Panc1 (cell line): ENCODE results near the gene MYH2. TPM values are rescaled to one million over a fixed set of nuclear protein-coding genes. Genes with fewer than 3 reads are reported as not detected.

Source experiments
- ATAC-seq: fragments of 200-7000 bp; cut with Tn5 transposase; 2 replicates; pipeline ENCODE4 v1.9.1; 2020; ENCODE audit warnings: mild to moderate bottlenecking, moderate library complexity
- BruUV-seq: library from RNA; stranded (reverse); fragments of 400-500 nt; replicated peaks from 2 replicates; lab custom pipeline; 2021; lab: Mats Ljungman, UMichigan
- CTCF ChIA-PET: fragments of 300-600 bp; sonication (Branson Sonifier 250); formaldehyde crosslinking; loops from one replicate; lab custom pipeline; 2022; ENCODE audit warnings: antibody characterized with exemption; lab: Charles Lee
- POLR2A ChIA-PET: fragments of 300-600 bp; sonication (Branson Sonifier 250); formaldehyde crosslinking; loops from one replicate; lab custom pipeline; 2022; ENCODE audit warnings: antibody characterized with exemption; lab: Charles Lee
- DNase-seq: peaks from one replicate; pipeline ENCODE4 v3.0.0-alpha.2; 2010; ENCODE audit warnings: low read depth, low spot score
- H3K27ac ChIP-seq: 2 replicates; pipeline ENCODE4 v1.5.1; 2011; ENCODE audit warnings: mild to moderate bottlenecking, low read length, inconsistent platforms
- H3K27me3 ChIP-seq: fragments of 200-500 bp; sonication (Bioruptor generic); 2 replicates; pipeline ENCODE4 v1.6.0; 2014; ENCODE audit warnings: low read length, inconsistent platforms; ENCODE audit not compliant: control insufficient read depth, insufficient read depth
- H3K36me3 ChIP-seq: fragments of 200-500 bp; sonication (Bioruptor generic); 2 replicates; pipeline ENCODE4 v1.5.1; 2014; ENCODE audit warnings: inconsistent platforms, mild to moderate bottlenecking, low read length, moderate library complexity; ENCODE audit not compliant: control insufficient read depth, insufficient read depth
- H3K4me1 ChIP-seq: 2 replicates; pipeline ENCODE4 v1.5.1; 2011; ENCODE audit warnings: inconsistent platforms, mild to moderate bottlenecking, low read length, moderate library complexity; ENCODE audit not compliant: control insufficient read depth, insufficient read depth
- H3K4me3 ChIP-seq, 2 experiments: 2 replicates each; pipeline ENCODE4 v1.5.1; 2011 to 2012; ENCODE audit warnings: low read depth in 2 of 2, low read length in 2 of 2, mild to moderate bottlenecking in 2 of 2, inconsistent platforms in 1 of 2, moderate library complexity in 1 of 2
- H3K9me3 ChIP-seq: fragments of 200-500 bp; sonication (Bioruptor generic); 2 replicates; pipeline ENCODE4 v1.5.1; 2014; ENCODE audit warnings: low read depth, mild to moderate bottlenecking, inconsistent platforms, low read length, moderate library complexity; ENCODE audit not compliant: control insufficient read depth, insufficient read depth
- CTCF ChIP-seq: fragments of 450-650 bp; IDR thresholded peaks from 2 replicates; pipeline ENCODE4 v1.5.1; 2017; ENCODE audit warnings: mild to moderate bottlenecking
- POLR2AphosphoS5 ChIP-seq: IDR thresholded peaks from 2 replicates; pipeline ENCODE4 v1.6.1; 2012; ENCODE audit warnings: mild to moderate bottlenecking, low read depth, low read length, moderate library complexity
- REST ChIP-seq, 2 experiments: IDR thresholded peaks; 2 replicates each; pipeline ENCODE4 v1.6.1; 2011 to 2012; ENCODE audit warnings: low read depth in 2 of 2, control low read depth in 1 of 2, low read length in 1 of 2, mild to moderate bottlenecking in 1 of 2, moderate library complexity in 1 of 2; ENCODE audit not compliant: insufficient read depth in 1 of 2
- SIN3A ChIP-seq: IDR thresholded peaks from 2 replicates; pipeline ENCODE4 v1.6.1; 2012; ENCODE audit warnings: low read depth, mild to moderate bottlenecking, low read length, moderate library complexity, borderline replicate concordance; ENCODE audit not compliant: insufficient read depth
- TCF7L2 ChIP-seq: IDR thresholded peaks from 2 replicates; pipeline ENCODE4 v1.6.1; 2011; ENCODE audit warnings: mild to moderate bottlenecking, low read depth, low read length, inconsistent platforms
- in situ Hi-C: cut with HindIII; loops from 2 replicates; pipeline ENCODE4 v1.10.0; 2016; ENCODE audit warnings: low sequenced_read_pairs, low pct_unique_long_range_greater_than_20kb
- intact Hi-C: fragments of 100-400 bp; cut with micrococcal nuclease; formaldehyde crosslinking; loops from one replicate; pipeline ENCODE4 v1.10.0; 2022; ENCODE audit not compliant: unreplicated experiment
- total RNA-seq: library from RNA; stranded (reverse); gene quantifications from one replicate; pipeline ENCODE4 v1.2.1, GENCODE V29; 2021; ENCODE audit not compliant: unreplicated experiment

Gene MYH2
- total RNA-seq, 1 experiment from 2014 or later: not detected

GRCh38 chr17:10579270-10579669 lies 29.8 kb upstream of the MYH2 start:
- DNase-seq (no peak), ATAC-seq (no peak)
- intact Hi-C loops (no loop called here), in situ Hi-C loops (no loop called here)
- CTCF ChIA-PET: no interaction called here
- no peaks in the 10 kb centered on the region for H3K9me3 ChIP-seq
- no peak for TF ChIP-seq POLR2AphosphoS5
- no peak for TF ChIP-seq REST (IDR thresholded peaks at IDR 0.05; ENCODE audit: insufficient read depth in 1 of 2, low read depth in 2 of 2, low read length in 1 of 2)
- no peak for TF ChIP-seq SIN3A
- TF ChIP-seq CTCF: no peak
- TF ChIP-seq TCF7L2: no peak
- H3K36me3 ChIP-seq: no peaks in the 10 kb centered on the region
- H3K4me3 ChIP-seq: no peak overlapping the region
- no TSS peak for BruUV-seq
- H3K27me3 ChIP-seq: peaks cover 2% of the 10 kb centered on the region; the same call in 1 of the 2 replicates
- POLR2A ChIA-PET: no interaction called here
- no peaks in the 10 kb centered on the region for H3K4me1 ChIP-seq
- H3K27ac ChIP-seq: no peak overlapping the region

- H3K36me3 ChIP-seq: no peaks in the 10 kb centered on the region
- H3K27ac ChIP-seq: no peak overlapping the region
- intact Hi-C loops: no loop called here
- ChIA-PET POLR2A (no interaction called here), CTCF (no interaction called here)
- BruUV-seq: no TSS peak
- no peaks in the 10 kb centered on the region for H3K9me3 ChIP-seq
- ATAC-seq (no peak), DNase-seq (no peak)
- H3K4me3 ChIP-seq: no peak overlapping the region
- no peaks in the 10 kb centered on the region for H3K4me1 ChIP-seq
- H3K27me3 ChIP-seq: no peaks in the 10 kb centered on the region
- in situ Hi-C loops: no loop called here
- no peak for TF ChIP-seq SIN3A
- no peak for TF ChIP-seq REST (IDR thresholded peaks at IDR 0.05; ENCODE audit: insufficient read depth in 1 of 2, low read depth in 2 of 2, low read length in 1 of 2)
- no peak for TF ChIP-seq POLR2AphosphoS5
- no peak for TF ChIP-seq CTCF
- TF ChIP-seq TCF7L2: no peak
Observed at GRCh38 chr17:10574324-10574723, 24.9 kb upstream of the MYH2 start.
